Stimulated activated CD4-positive, alpha-beta T cell treated with anti-CD3 and anti-CD28 coated beads, TNF-alpha, amount 100 ng/mL, for 4 hours (primary cell): Measurements from ENCODE around the gene CCNQ.
"Not testable (repeated sequence)": the region's sequence is repeated elsewhere in the genome, so short reads cannot be mapped to it uniquely, and the experiment has no call there.

Experiments
- DNase-seq, 3 experiments: peaks; one replicate each; pipeline ENCODE4 v3.0.0-alpha.2; 2020; ENCODE audit warnings: low read depth in 3 of 3

CCNQ gene

DNA sequence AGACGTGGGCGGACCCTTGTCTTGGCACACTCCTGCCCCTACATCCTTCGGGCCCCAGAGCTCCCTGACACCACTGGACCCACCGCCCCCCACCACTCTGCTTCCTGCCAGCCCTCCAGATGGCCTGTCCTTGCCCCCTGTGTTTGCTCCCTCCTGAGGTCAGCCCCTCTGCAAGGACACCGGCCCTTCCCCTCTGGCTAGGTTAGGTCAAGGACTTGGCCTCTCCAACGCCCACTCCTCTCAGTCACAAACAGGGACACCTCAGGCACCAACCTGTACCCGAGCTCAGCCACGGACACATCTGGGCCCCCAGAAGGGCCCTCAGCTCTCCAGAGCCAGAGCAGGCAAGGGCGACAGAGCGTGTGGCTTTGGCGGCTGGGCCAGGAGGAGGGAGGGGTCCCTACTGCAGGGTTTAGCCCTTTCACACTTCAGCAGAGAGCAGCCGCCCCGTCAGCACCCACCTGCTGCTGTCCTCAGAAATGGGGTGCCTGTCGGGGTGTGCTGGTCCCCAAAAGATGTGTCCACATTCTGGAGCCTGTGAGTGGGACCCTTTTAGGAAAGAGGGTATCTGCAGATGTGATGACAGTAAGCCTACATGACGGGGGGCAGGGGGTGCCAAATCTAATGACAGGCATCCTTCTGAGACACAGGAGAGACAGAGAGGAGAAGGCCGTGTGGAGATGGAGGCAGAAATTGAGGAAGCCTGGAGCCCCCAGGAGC, 24.5 kb upstream of the CCNQ start:
- no peak for DNase-seq

- DNase-seq = no peak
Observed at GRCh38 chrX:153622661-153623309, 23.8 kb upstream of the CCNQ start.

DNA sequence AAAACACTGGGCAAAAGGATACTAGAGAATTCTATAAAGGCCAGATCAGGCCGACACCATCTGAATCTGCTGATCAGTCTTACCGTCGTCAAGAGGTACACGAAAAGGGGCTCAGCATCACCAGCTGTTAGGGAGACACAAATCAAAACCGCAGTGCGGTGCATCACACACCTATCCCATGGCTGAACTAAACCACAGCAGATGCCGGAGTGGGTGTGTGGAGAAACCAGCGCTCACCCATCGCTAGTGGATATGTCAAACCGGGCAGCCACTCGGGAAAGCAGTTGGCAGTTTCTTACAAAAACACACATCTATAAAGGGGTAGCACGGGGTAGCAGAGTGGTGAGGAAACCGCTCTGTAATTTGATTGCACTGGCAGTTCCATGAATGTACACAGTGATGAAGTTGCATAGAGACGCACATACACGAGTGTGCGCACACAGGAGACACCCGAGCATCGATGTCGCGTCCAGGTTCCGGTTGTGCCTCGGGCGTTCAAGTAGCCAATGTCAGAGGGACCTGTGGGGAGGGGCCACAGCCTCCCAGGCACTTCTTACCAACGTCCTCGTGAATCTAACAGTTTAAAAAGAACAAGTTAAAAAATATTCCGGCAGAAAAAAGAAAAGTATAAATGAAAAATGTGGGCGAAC, 23.1 kb upstream of the CCNQ start:
- no peak for DNase-seq

- no peak for DNase-seq
Observed at GRCh38 chrX:153620576-153620975, 21.6 kb upstream of the CCNQ start.

GRCh38 chrX:153614818-153615217, 15.9 kb upstream of the CCNQ start:
- DNase-seq = no peak

- DNase-seq = no peak
Observed at GRCh38 chrX:153612413-153612812, 13.5 kb upstream of the CCNQ start.

DNA sequence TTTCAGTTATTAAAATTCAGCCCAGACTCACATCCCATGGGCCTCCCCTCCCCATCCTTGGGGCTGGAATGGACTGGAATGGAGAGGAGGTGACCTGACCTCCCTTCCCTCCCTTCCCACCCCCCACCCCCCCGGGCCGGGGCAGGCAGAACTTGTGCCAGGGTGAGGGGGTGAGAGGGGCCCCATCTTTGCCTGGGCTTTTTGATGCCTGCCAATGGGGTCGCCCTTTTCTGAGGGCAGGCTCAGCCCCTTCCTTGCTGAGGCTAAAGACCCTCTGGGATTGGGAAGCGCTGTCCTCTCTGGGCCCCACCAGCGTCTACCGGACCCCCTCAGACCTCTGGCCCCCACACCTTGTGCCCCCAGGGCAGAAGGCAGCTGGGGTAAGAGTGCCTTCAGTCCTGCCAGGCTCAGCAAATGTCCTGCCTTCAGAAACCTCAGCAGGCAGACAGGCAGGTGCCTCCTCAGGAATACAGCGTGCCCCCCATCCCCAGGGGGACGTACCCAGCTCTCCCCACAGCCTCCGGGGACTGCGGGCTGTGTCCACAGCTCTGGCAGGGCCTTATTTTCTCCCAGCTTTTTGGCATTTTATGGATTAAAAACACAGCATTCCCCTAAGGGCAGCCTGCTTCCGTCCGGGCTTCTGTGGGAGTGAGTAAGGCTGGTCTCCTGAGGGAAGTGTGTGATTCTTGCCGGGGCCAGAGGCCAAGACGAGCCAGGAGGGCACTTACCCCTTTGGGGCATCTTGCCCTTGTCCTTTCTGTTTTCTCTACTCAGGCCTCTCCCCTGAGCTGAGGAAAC, 12.6 kb upstream of the CCNQ start:
- no peak for DNase-seq

DNA sequence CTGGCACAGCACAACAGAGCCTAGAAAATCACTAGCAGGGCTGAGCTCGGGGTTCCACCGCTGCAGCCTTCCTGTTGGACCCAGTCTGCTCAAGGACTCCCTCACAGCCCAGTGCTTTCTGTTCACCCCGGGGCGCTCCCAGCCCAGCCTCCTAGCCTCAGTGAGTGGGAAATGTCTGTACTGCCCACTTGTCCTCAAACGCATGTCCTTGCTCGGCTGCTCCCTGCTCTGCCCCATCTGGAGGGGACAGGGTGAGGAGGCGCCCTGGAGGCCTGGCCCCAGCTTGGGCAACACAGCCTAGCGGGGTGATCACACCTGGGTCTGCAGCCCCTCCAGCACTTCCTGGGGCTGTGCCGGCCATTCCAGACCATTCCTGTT, 11.9 kb upstream of the CCNQ start:
- no peak for DNase-seq

GRCh38 chrX:153609917-153610835, 11.2 kb upstream of the CCNQ start:
- DNase-seq = peak; percentile 62 to 70 (median 66)

DNA sequence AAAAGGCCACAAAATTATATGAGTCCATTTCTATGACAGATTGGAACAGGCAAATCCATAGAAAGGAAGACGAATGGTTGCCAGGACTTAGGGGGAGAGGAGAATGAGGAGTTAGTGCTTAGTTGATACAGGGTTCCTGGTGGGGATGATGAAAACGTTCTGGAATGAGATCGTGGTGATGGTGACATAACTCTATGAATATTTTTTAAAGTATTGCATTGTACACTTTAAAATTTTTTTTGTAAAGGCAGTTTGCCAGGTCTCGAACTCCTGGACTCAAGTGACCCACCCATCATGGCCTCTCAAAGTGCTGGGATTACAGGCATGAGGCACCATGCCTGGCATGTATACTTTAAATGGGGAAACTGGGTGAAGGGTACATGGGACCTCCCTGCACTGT, 9.9 kb upstream of the CCNQ start:
- no peak for DNase-seq

- DNase-seq = no peak
Observed at GRCh38 chrX:153608376-153608775, 9.4 kb upstream of the CCNQ start.

DNA sequence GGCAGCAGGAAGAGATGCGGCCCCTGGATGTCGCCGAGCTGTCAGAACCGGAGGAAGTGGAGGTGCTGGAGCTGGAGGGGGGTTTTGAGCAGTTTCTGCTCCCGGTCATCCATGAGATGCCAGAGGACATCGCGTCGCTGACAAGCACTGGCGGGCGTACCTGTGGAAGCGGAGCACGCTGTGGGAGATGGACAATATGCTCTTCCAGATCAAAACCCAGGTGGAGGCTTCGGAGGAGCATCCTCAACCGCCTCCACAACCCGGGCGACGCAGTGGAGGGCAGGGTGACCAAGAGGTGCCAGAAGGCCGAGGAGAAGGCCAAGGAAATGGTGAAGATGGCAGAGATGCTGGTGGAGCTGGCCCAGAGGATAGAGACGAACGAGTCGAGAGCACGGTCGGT, 7.6 kb upstream of the CCNQ start:
- DNase-seq = no peak

- not testable (repeated sequence) for DNase-seq
Observed at GRCh38 chrX:153604666-153605380, 5.9 kb upstream of the CCNQ start.

- DNase-seq = no peak
Observed at GRCh38 chrX:153603131-153603656, 4.3 kb upstream of the CCNQ start.

DNA sequence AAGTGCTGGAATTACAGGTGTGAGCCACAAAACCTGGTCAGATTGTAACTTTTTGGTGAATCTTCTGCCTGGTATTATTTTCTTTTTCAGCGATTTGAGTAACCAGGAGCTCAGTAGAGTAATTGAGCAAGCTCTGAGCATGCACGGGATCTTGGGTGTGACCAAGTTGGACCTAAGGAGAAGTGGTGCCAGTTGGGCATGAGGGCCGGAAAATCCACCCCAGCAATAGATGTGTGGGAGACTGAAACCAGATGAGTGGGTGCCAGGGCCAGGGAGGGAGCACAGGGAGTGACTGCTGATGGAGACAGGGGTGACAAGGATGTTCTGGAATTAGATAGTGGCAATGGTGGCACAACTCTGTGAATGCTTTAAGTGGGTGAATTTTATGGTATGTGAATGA, 3.7 kb upstream of the CCNQ start:
- no peak for DNase-seq

DNA sequence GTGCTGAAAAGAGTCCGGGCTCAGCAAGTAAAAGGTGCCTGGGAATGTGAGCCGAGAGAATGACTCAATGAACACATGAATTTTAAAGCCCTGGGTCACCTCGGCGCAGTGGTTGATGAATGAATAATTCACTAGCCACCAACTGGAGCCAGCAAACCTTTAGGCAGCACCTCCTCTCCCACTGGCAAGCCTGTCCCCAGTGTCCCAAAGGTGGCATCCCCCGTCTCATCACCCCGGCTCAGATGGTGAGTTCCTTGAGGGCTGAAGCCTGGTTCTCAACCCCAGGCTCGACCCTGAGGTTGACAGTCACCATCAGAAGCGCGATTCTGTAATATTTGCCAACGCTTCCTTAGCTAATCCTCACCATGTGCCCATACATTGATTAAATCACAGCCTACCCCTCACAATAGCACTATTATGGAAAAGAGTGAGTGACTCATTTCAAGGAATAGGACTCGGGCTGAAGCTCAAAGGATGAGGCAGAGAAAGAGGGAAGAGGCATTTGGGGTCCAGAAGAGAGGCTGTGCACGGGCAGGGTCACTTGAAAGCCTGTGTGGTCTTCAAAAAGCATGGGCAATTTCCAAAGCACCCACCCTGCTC, 2.7 kb upstream of the CCNQ start:
- no peak for DNase-seq

DNA sequence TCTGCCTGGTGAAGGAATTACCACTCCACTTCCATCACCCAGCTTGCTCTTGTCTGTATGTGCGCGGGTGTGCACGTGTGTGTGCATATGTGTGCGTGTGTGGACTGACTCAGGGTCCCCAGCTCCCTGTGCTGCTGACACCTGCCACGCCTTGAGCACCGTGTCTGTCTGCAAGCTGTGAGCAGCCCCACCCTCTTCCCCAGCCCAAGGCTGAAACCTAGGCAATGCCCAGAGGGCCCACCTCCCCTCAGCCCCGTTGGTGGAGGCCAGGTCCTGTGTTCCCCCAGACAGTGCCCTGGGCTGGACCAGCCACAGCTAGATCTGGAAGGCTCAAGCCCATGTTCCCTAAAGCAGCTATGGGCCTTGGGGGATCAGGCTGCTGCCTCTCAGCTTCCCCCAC, 2.0 kb upstream of the CCNQ start:
- no peak for DNase-seq

GRCh38 chrX:153600032-153600373, 1.1 kb upstream of the CCNQ start:
- DNase-seq = no peak

DNA sequence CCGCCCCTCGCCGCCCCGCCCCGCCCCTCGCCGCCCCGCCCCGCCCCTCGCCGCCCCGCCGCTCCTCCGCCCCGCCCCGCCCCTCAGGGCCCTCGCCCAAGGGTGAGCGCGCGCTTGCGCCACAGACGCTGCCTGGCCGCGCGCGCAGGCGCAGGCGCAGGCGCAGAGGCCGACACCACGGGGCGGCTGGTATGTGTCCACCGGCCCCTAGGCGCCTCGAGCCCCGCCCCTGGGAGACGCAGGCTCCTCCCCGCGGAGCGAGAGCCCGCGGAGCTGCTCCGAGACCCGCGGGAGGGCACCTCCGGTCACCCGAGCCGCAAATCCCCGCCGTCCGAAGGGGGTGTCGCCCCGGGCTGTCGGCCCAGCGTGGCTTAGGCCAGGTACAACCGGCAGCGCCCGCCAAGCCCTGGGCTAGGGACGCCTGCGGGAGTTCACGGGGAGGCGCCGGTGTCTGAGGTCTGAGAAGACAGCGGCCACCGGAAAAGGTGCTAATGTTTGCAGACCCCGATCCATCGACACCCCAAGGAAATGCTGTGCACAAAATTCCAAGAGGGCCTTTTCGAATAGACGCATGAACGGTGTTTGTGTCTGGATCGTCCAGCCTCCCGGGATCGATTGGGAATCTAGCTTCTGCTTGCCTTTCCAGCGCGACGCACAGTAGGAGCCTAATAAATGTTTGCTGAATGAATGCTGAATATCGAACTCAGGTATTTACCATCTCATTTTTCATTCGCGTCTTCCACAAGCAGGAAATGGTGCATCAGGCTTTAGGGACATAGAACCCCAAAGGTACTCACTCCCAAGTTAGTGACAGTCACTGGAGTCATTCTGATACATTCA, 473 bp upstream of the CCNQ start:
- DNase-seq = peak; percentile 68 to 79 (median 74)
